ENCODE measurements around the gene LRRC28. TPM values are rescaled to one million over a fixed set of nuclear protein-coding genes. Genes with fewer than 3 reads are reported as not detected.
"Not testable (repeated sequence)": the region's sequence is repeated elsewhere in the genome, so short reads cannot be mapped to it uniquely, and the experiment has no call there.

LRRC28 gene
- total RNA-seq, 2 experiments from 2014 or later = 14.0 to 16.1 TPM

- no peak for ATAC-seq
- no peaks in the 10 kb centered on the region for H3K4me1 Mint-ChIP-seq (ENCODE audit: low read depth)
- no peak overlapping the region for H3K4me3 Mint-ChIP-seq
Measured at GRCh38 chr15:99226802-99227201, 24.5 kb upstream of the LRRC28 start.

GRCh38 chr15:99228120-99228770, 23.0 kb upstream of the LRRC28 start:
- CTCF ChIA-PET = interaction anchor here (0.6 kb wide), 1 partner anchor 217 kb away, joined by 3 read pairs; no protein-coding TSS in a partner anchor
- no peak overlapping the region for H3K27ac Mint-ChIP-seq
- no peaks in the 10 kb centered on the region for H3K36me3 Mint-ChIP-seq (ENCODE audit: low read depth)
- peaks cover 3% of the 10 kb centered on the region for H3K27me3 Mint-ChIP-seq
- POLR2A ChIA-PET = interaction anchor here (1.0 to 1.6 kb wide), 2 partner anchors 23 to 132 kb away, joined by 3 to 5 read pairs; partner anchors contain the start of gene LRRC28
- H3K4me1 Mint-ChIP-seq (ENCODE audit: low read depth) = no peaks in the 10 kb centered on the region
- DNase-seq = no peak
- intact Hi-C loops (cut with micrococcal nuclease) = no loop called here
- ATAC-seq = no peak
- no peak overlapping the region for H3K4me3 Mint-ChIP-seq
- no peak for TF ChIP-seq CTCF (IDR thresholded peaks at IDR 0.05)
- peaks cover 3% of the 10 kb centered on the region for H3K9me3 Mint-ChIP-seq

More at GRCh38 chr15:99226802-99227201, 24.5 kb upstream of the LRRC28 start:
- H3K27me3 Mint-ChIP-seq = no peaks in the 10 kb centered on the region
- POLR2A ChIA-PET = no interaction called here
- TF ChIP-seq CTCF (IDR thresholded peaks at IDR 0.05) = no peak
- no peaks in the 10 kb centered on the region for H3K36me3 Mint-ChIP-seq (ENCODE audit: low read depth)
- H3K27ac Mint-ChIP-seq = no peak overlapping the region
- DNase-seq = no peak
- CTCF ChIA-PET = interaction anchor here (0.9 kb wide), 1 partner anchor 13 kb away, joined by 3 read pairs; no protein-coding TSS in a partner anchor
- intact Hi-C loops (cut with micrococcal nuclease) = no loop called here
- H3K9me3 Mint-ChIP-seq = no peaks in the 10 kb centered on the region

- no peak for DNase-seq
- Mint-ChIP-seq H3K4me3 (no peak overlapping the region), H3K9me3 (peaks cover 3% of the 10 kb centered on the region), H3K36me3 (ENCODE audit: low read depth) (no peaks in the 10 kb centered on the region), H3K27ac (no peak overlapping the region), H3K4me1 (ENCODE audit: low read depth) (no peaks in the 10 kb centered on the region), H3K27me3 (peaks cover 6% of the 10 kb centered on the region)
- intact Hi-C loops (cut with micrococcal nuclease) = no loop called here
- ATAC-seq = no peak
- ChIA-PET POLR2A (no interaction called here), CTCF (no interaction called here)
- TF ChIP-seq CTCF (IDR thresholded peaks at IDR 0.05) = no peak
Measured at GRCh38 chr15:99230867-99231266, 20.4 kb upstream of the LRRC28 start.

GRCh38 chr15:99232740-99233139, 18.5 kb upstream of the LRRC28 start:
- H3K9me3 Mint-ChIP-seq = peaks cover 3% of the 10 kb centered on the region

GRCh38 chr15:99234160-99234559, 17.1 kb upstream of the LRRC28 start:
- intact Hi-C loops (cut with micrococcal nuclease); ATAC-seq: not testable (repeated sequence)

More at GRCh38 chr15:99232740-99233139, 18.5 kb upstream of the LRRC28 start:
- H3K4me1 Mint-ChIP-seq (ENCODE audit: low read depth) = no peaks in the 10 kb centered on the region
- ChIA-PET POLR2A (no interaction called here), CTCF (no interaction called here)
- no peaks in the 10 kb centered on the region for H3K36me3 Mint-ChIP-seq (ENCODE audit: low read depth)
- ATAC-seq (no peak), DNase-seq (no peak)
- TF ChIP-seq CTCF (IDR thresholded peaks at IDR 0.05) = no peak
- H3K4me3 Mint-ChIP-seq = no peak overlapping the region
- no peak overlapping the region for H3K27ac Mint-ChIP-seq
- intact Hi-C loops (cut with micrococcal nuclease) = no loop called here
- H3K27me3 Mint-ChIP-seq = peaks cover 8% of the 10 kb centered on the region

More at GRCh38 chr15:99234160-99234559, 17.1 kb upstream of the LRRC28 start:
- H3K4me1 Mint-ChIP-seq (ENCODE audit: low read depth); H3K27me3 Mint-ChIP-seq; DNase-seq; H3K9me3 Mint-ChIP-seq; H3K27ac Mint-ChIP-seq; POLR2A ChIA-PET; H3K36me3 Mint-ChIP-seq (ENCODE audit: low read depth); H3K4me3 Mint-ChIP-seq: not testable (repeated sequence)
- CTCF ChIA-PET = interaction anchor here (0.7 kb wide), 1 partner anchor 158 kb away, joined by 3 read pairs; no protein-coding TSS in a partner anchor

Data from activated CD8-positive, alpha-beta T cell treated with anti-CD3 and anti-CD28 coated beads for 36 hours (primary cell).